ENCODE data around the gene ZNF691.
A peak's percentile ranks its signal among the peaks of the same experiment; 100 is the strongest.

The ZNF691 gene

GRCh38 chr1:42821690-42822089 is 24.7 kb upstream of the ZNF691 start:
- DNase-seq (ENCODE audit: low read depth in 2 of 2), result no peak
- H3K4me3 ChIP-seq (replicated peaks in 1 of 2; ENCODE audit: low read depth in 2 of 2, low read length in 2 of 2), result no peak overlapping the region
- TF ChIP-seq CTCF (IDR thresholded peaks at IDR 0.05; ENCODE audit: low read depth, low read length), result no peak

GRCh38 chr1:42822800-42823392 is 23.5 kb upstream of the ZNF691 start:
- no peak overlapping the region for H3K4me3 ChIP-seq (replicated peaks in 1 of 2; ENCODE audit: low read depth in 2 of 2, low read length in 2 of 2)
- peak; percentile 43 to 70 for DNase-seq (ENCODE audit: low read depth in 2 of 2)
- no peak for TF ChIP-seq CTCF (IDR thresholded peaks at IDR 0.05; ENCODE audit: low read depth, low read length)

GRCh38 chr1:42824481-42825035 is 21.9 kb upstream of the ZNF691 start:
- TF ChIP-seq CTCF (IDR thresholded peaks at IDR 0.05; ENCODE audit: low read depth, low read length), result no peak
- no peak for DNase-seq (ENCODE audit: low read depth in 2 of 2)
- H3K4me3 ChIP-seq (replicated peaks in 1 of 2; ENCODE audit: low read depth in 2 of 2, low read length in 2 of 2), result no peak overlapping the region

- no peak for TF ChIP-seq CTCF (IDR thresholded peaks at IDR 0.05; ENCODE audit: low read depth, low read length)
- no peak overlapping the region for H3K4me3 ChIP-seq (replicated peaks in 1 of 2; ENCODE audit: low read depth in 2 of 2, low read length in 2 of 2)
- DNase-seq (ENCODE audit: low read depth in 2 of 2), result no peak
Measured at GRCh38 chr1:42825036-42825851, 21.2 kb upstream of the ZNF691 start.

- TF ChIP-seq CTCF (IDR thresholded peaks at IDR 0.05; ENCODE audit: low read depth, low read length), result no peak
- no peak overlapping the region for H3K4me3 ChIP-seq (replicated peaks in 1 of 2; ENCODE audit: low read depth in 2 of 2, low read length in 2 of 2)
- no peak for DNase-seq (ENCODE audit: low read depth in 2 of 2)
Measured at GRCh38 chr1:42830631-42831030, 15.8 kb upstream of the ZNF691 start.

GRCh38 chr1:42831273-42831672 is 15.1 kb upstream of the ZNF691 start:
- no peak overlapping the region for H3K4me3 ChIP-seq (replicated peaks in 1 of 2; ENCODE audit: low read depth in 2 of 2, low read length in 2 of 2)
- TF ChIP-seq CTCF (IDR thresholded peaks at IDR 0.05; ENCODE audit: low read depth, low read length), result no peak
- DNase-seq (ENCODE audit: low read depth in 2 of 2), result no peak

All from cardiac fibroblast (primary cell).